ENCODE data around the gene EIF5A.
"Not testable (repeated sequence)": the region's sequence is repeated elsewhere in the genome, so short reads cannot be mapped to it uniquely, and the experiment has no call there.

The EIF5A gene

GRCh38 chr17:7329374-7329996 lies 22.1 kb downstream of the EIF5A start:
- in situ Hi-C loops (cut with MboI; ENCODE audit: low sequenced_read_pairs): no loop called here

DNA sequence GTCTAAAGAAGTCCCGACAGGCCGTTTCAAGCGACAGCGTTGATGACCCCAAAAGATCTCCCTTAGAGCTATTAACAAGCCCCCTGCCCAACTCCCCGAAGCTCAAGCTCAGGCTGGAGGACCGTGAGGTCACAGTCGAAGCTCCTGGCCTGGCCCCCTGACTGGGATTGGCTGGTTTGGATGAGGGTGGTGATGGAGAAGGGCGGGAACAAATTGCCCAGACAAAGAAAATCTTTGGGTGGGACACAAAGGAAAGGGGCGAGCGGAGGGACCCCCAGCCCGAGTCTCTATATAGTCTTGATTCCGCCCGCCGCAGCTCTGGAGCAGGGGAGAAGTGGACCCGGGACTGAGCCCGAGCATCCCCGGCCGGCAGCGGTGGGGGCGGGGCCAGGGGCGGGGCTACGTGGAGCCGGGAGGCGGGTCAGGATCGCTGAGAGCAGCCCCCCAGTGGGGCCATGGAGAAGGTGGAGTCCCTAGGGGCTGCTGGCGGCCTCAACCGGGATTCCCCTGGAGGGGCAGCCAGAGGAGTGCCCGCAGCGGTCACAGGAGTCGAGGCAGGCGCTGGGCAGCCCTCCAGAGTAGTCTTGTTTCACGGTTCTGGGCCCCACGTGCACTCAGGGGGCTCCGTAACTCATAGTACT lies 22.7 kb downstream of the EIF5A start:
- in situ Hi-C loops (cut with MboI; ENCODE audit: low sequenced_read_pairs): no loop called here

GRCh38 chr17:7330638-7331015 lies 23.2 kb downstream of the EIF5A start:
- in situ Hi-C loops (cut with MboI; ENCODE audit: low sequenced_read_pairs): no loop called here

- in situ Hi-C loops (cut with MboI; ENCODE audit: low sequenced_read_pairs): no loop called here
Measured at GRCh38 chr17:7332111-7332510, 24.7 kb downstream of the EIF5A start.

GRCh38 chr17:7332600-7333069 lies 25.2 kb downstream of the EIF5A start:
- in situ Hi-C loops (cut with MboI; ENCODE audit: low sequenced_read_pairs): not testable (repeated sequence)

GRCh38 chr17:7334938-7335538 lies 27.6 kb downstream of the EIF5A start:
- in situ Hi-C loops (cut with MboI; ENCODE audit: low sequenced_read_pairs): no loop called here

- in situ Hi-C loops (cut with MboI; ENCODE audit: low sequenced_read_pairs): not testable (repeated sequence)
Measured at GRCh38 chr17:7335765-7336164, 28.3 kb downstream of the EIF5A start.

- in situ Hi-C loops (cut with MboI; ENCODE audit: low sequenced_read_pairs): no loop called here
Measured at GRCh38 chr17:7336240-7337175, 29.1 kb downstream of the EIF5A start, which contains the start of gene ACAP1. Gene ACAP1, plus strand, starts transcription at chr17:7336529. Its CDS starts 206 bp downstream, at chr17:7336735.

- in situ Hi-C loops (cut with MboI; ENCODE audit: low sequenced_read_pairs): not testable (repeated sequence)
Measured at GRCh38 chr17:7337600-7337999, 30.2 kb downstream of the EIF5A start.

DNA sequence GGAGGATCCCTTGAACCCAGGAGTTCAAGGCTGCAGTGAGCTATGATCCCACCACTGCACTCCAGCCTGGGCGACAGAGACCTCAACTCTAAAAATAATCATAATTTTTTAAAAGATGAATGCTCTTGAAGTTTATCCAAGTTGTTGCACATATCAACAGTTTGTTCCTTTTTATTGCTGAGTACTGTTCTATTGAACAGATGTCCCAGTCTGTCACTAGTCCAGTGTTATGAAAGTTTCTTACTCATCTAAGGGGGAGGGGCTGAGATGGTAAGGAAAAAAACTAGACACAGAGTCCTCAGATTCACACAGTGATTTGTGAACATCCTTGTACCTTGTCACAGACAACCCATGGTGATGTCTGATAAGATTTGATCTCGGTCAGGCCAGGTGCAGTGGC lies 32.8 kb downstream of the EIF5A start:
- in situ Hi-C loops (cut with MboI; ENCODE audit: low sequenced_read_pairs): no loop called here

DNA sequence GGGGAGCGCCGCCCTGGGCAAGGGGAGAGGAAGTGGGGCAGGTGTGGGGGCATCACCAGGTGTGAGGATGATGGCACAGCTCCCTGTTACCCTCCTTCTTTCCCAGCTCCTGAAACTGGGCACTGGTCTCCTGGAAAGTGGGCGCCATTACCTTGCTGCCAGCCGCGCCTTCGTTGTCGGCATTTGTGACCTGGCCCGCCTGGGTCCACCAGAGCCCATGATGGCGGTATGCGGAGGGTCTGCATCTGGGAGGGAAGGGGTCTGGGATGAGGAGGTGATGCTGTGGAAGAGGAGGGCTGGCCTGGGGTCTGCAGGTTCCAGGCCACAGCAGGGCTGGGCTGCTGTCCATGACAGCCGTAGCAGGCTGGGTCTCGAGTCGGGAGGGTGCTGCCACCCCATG lies 34.4 kb downstream of the EIF5A start:
- in situ Hi-C loops (cut with MboI; ENCODE audit: low sequenced_read_pairs): no loop called here

DNA sequence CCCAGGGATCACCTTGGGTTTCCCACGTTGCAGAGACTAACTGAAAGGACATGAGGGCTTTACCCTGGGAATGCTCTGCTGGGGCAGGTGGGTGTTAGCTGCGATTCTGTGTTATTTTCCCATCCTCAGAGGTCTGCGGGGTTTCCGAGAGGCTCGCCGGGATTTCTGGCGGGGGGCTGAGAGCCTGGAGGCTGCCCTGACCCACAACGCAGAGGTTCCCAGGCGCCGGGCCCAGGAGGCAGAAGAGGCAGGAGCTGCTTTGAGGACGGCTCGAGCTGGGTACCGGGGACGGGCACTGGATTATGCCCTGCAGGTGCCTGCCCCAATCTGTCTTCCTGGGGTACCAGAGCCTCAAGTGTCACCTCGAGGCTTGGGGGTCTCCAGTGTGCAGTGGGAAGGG lies 35.8 kb downstream of the EIF5A start:
- in situ Hi-C loops (cut with MboI; ENCODE audit: low sequenced_read_pairs): no loop called here

DNA sequence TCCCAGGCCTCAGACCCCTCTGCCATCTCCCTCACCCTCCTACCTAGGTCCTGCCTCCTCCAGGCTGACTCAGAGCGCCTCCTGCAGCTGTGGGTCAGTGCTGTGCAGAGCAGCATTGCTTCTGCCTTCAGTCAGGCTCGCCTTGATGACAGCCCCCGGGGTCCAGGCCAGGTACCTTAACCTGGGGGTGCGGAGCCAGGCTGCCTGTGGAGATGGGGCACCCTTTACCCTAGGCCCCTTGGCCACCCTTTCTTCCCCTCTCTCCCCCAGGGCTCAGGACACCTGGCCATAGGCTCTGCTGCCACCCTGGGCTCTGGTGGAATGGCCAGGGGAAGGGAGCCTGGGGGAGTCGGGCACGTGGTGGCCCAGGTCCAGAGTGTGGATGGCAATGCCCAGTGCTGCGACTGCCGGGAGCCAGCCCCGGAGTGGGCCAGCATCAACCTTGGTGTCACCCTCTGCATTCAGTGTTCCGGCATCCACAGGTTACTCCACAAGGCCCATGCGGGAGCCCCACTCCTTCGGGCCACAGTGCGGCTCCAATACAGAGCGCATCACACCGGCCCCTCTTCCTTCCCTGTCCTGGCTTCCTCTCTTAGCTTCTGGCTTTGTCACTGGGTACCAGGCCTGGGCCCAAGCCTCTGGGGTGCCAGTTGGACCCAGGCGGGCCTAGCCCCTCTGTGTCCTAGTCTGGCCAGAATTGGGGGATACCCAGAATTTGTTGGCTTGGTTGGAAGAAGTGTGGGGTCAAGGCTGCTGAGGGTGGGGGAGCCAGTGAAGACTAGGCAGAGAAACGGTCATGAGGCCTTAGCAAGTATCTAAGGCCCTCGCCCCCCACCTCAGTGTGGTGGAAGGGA lies 39.6 kb downstream of the EIF5A start:
- in situ Hi-C loops (cut with MboI; ENCODE audit: low sequenced_read_pairs): no loop called here

DNA sequence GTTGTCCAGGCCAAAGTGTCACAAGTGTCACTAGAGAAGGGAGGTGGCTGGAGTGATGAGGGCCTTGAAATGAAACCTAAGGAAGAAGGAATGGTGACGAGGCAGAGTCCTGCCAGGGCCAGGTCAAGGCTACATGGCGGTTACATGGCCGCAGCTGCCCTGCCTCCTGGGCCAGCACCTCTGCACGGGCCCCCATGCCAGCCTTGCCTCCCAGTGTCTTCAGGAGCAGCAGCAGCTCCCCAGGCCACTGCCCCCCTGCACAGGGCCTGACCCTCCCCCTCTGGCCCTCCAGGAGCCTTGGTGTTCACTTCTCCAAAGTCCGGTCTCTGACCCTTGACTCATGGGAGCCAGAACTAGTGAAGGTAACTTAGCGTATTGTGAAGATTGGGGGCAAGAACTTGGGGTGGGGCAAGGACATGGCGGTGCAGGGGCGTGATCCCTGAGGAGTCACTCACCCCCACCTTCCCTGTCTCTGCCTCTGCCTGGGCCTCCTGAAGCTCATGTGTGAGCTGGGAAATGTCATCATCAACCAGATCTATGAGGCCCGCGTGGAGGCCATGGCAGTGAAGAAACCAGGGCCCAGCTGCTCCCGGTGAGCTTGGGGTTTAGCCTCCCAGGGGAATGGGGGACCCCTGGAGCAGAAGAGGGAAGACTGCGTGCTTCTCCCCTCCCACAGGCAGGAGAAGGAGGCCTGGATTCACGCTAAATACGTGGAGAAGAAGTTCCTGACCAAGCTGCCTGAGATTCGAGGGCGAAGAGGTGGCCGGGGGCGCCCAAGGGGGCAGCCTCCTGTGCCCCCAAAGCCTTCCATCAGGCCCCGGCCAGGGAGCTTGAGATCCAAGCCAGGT lies 40.4 kb downstream of the EIF5A start:
- in situ Hi-C loops (cut with MboI; ENCODE audit: low sequenced_read_pairs): no loop called here

DNA sequence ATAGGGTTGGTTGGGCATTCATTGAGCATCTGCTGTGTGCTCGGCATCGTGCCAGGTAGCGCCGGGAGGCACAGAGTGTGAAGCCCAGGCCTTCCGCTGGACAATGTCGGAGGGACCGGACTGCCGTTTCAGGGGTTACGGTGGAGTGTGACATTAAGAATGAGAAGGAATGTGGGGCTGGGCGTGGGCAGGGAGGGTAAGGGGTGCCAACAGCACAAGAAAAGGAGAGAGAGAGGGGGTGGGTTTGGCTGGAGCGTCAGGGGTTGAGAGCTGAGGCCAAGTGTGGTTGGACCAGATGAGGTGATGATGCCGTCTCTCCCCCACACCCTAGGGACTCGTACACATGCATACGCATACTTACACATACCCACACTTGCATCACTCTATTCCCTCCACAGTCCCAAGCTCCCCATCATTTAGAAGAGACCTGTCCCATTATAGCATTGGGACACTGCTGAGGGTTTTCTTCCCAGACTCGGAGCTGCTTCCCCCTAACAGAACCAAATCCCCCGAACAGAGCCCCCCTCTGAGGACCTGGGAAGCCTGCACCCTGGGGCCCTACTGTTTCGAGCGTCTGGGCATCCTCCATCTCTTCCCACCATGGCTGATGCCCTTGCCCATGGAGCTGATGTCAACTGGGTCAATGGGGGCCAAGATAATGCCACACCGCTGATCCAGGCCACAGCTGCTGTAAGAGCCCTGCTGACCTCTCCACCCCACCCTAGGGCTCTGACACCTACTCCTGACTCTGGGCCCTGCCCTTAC lies 41.2 kb downstream of the EIF5A start:
- in situ Hi-C loops (cut with MboI; ENCODE audit: low sequenced_read_pairs): no loop called here

DNA sequence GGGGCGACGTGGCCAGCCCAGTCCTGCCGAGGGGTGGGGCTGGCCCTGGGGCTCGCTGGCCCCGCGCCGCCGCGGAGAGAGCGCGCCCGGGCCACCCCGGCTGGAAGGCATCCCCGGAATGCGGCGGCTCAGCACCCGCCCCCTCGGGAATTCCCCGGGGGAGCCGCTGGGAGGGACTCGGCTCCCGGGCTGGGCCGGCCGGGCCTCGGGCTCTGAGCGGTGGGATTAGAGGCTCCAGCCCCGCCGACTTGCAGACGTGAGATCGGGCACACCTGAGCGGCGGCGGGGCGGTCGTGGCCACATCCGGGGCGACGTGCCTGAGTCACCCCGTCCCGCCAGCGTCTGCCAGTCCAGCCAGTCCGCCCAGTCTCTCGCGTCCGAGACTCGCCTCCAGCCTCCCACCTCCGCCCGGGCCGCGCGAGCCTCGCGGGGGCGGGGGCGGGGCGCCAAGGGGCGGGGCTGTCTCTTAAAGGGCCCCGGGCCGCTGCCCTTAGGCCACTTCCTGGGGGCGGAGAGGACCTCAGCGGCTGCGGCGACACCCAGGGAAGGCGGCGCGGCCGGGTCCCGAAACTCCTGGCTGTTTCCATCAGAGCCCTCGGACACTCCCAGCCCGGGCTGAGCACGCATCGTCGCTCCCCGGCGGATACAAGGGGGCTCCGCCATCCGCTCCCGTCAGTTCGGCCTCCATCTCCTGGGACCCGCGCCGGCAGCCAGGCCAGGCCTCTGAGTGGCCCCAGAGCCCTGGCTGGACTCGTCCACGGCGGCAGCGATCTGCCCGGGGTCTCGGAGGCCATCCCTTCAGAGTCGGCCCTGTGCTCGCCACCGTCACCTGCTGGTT lies 44.5 kb downstream of the EIF5A start, which contains the start of gene KCTD11:
Gene KCTD11, plus strand, starts transcription at position 498 of the 838 bp plus-strand sequence.
- in situ Hi-C loops (cut with MboI; ENCODE audit: low sequenced_read_pairs): no loop called here

GRCh38 chr17:7352503-7352889 lies 45.1 kb downstream of the EIF5A start:
- in situ Hi-C loops (cut with MboI; ENCODE audit: low sequenced_read_pairs): no loop called here

All from hTERT RPE-1 (cell line).